Transverse colon (tissue), 4 donors: Measurements from ENCODE around the gene H2BK1. TPM values are rescaled to one million over a fixed set of nuclear protein-coding genes. Genes with fewer than 3 reads are reported as not detected.

Experiments used
- DNase-seq: peaks from one replicate; pipeline ENCODE4 v3.0.0-alpha.2; 2019
- H3K27ac ChIP-seq, 4 donors: fragments of 200-600 bp; sonication (generic); 2 replicates each; pipeline ENCODE4 v1.5.1; 2016 to 2018; ENCODE audit warnings: inconsistent platforms in 4 of 4
- H3K27me3 ChIP-seq: fragments of 200-600 bp; sonication (generic); 2 replicates; pipeline ENCODE4 v1.5.1; 2017; ENCODE audit warnings: inconsistent platforms
- H3K36me3 ChIP-seq, 4 donors: fragments of 200-600 bp; sonication (generic); 2 replicates each; pipeline ENCODE4 v1.5.1; 2017 to 2019; ENCODE audit warnings: inconsistent platforms in 4 of 4
- H3K4me1 ChIP-seq, 4 donors: fragments of 200-600 bp; sonication (generic); 2 replicates each; pipeline ENCODE4 v1.5.1; 2017 to 2020; ENCODE audit warnings: inconsistent platforms in 4 of 4
- H3K4me3 ChIP-seq, 4 donors: fragments of 200-600 bp; sonication (generic); 1 replicate in 1 of 4; 2 replicates in 3 of 4; pipeline versions ENCODE4 v1.5.1 to v1.6.1; 2017 to 2019; ENCODE audit warnings: inconsistent platforms in 4 of 4
- H3K9me3 ChIP-seq, 2 donors: fragments of 200-600 bp; sonication (generic); 2 replicates each; pipeline ENCODE4 v1.5.1; 2017 to 2019; ENCODE audit warnings: inconsistent platforms in 2 of 2
- EP300 ChIP-seq: sonication (generic); formaldehyde crosslinking; IDR thresholded peaks from one replicate; pipeline ENCODE4 v1.6.1; 2017; ENCODE audit warnings: antibody characterized with exemption, low read depth
- POLR2A ChIP-seq: fragments of 450-650 bp; IDR thresholded peaks from one replicate; pipeline ENCODE4 v1.6.1; 2016; ENCODE audit warnings: antibody characterized with exemption, mild to moderate bottlenecking, moderate library complexity
- POLR2AphosphoS5 ChIP-seq, 3 donors: sonication (generic); formaldehyde crosslinking; IDR thresholded peaks; one replicate each; pipeline ENCODE4 v1.6.1; 2016; ENCODE audit warnings: antibody characterized with exemption in 3 of 3
- WGBS, 2 donors: methylation state at CpG; one replicate each; pipeline ENCODE4 v1.1.5; 2018; ENCODE audit warnings: low coverage in 1 of 2; 5-methylcytosine and 5-hydroxymethylcytosine counted together
- in situ Hi-C, 4 donors: fragments of 200-750 bp; cut with MboI; loops; one replicate each; pipeline versions ENCODE4 v1.15.0 to v1.15.1; 2017; ENCODE audit warnings: low sequenced_read_pairs in 3 of 4, low pct_ligation_motif_present in 1 of 4, low pct_unique_long_range_greater_than_20kb in 1 of 4
- intact Hi-C: fragments of 100-400 bp; cut with DNase I; formaldehyde crosslinking; loops from one replicate; pipeline ENCODE4 v1.15.1; 2023; ENCODE audit warnings: low total_unique reads
- total RNA-seq, 4 donors: library from RNA; depleted of rRNA; stranded (reverse); fragments of >200 nt; gene quantifications; one replicate each; pipeline ENCODE4 v1.1.0, GENCODE V29; 2016
- TF ChIP-seq, protein P1 (sequence below), 5 experiments: fragments of 200-600 bp in 3 of 5; fragments of 450-650 bp in 2 of 5; sonication (generic) in 3 of 5; IDR thresholded peaks; 1 replicate in 2 of 5; 2 replicates in 3 of 5; pipeline ENCODE4 v1.5.1; 2016 to 2017; ENCODE audit warnings: antibody characterized with exemption in 5 of 5, inconsistent platforms in 3 of 5, mild to moderate bottlenecking in 2 of 5, moderate library complexity in 1 of 5

Gene H2BK1
- total RNA-seq, 4 donors from 2014 or later, result not detected

DNA sequence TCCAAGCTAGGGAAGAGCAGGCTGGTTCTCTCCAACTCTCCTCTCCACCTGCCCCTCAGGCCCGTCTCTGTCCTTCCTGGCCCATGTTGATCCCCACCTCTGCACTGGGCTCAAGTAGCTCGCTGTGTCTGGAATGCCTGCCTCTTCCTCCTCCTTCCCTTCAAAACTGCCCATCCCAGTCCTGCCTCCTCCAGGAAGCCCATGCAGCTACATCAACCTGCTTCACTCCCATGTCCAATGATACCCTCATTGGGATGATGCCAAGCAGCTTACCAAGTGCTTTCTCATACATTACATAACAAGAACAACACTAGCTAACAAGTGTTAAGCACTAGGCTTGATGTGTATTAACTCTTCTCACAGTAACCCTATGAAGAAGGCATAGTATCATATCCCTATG is 31.5 kb downstream of the H2BK1 start:
- H3K4me1 ChIP-seq, result no peaks in the 10 kb centered on the region
- no peak overlapping the region for H3K4me3 ChIP-seq
- H3K36me3 ChIP-seq, result no peaks in the 10 kb centered on the region
- H3K9me3 ChIP-seq, result no peaks in the 10 kb centered on the region
- TF ChIP-seq, protein P1, sequence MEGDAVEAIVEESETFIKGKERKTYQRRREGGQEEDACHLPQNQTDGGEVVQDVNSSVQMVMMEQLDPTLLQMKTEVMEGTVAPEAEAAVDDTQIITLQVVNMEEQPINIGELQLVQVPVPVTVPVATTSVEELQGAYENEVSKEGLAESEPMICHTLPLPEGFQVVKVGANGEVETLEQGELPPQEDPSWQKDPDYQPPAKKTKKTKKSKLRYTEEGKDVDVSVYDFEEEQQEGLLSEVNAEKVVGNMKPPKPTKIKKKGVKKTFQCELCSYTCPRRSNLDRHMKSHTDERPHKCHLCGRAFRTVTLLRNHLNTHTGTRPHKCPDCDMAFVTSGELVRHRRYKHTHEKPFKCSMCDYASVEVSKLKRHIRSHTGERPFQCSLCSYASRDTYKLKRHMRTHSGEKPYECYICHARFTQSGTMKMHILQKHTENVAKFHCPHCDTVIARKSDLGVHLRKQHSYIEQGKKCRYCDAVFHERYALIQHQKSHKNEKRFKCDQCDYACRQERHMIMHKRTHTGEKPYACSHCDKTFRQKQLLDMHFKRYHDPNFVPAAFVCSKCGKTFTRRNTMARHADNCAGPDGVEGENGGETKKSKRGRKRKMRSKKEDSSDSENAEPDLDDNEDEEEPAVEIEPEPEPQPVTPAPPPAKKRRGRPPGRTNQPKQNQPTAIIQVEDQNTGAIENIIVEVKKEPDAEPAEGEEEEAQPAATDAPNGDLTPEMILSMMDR (IDR thresholded peaks at IDR 0.05), result no peak
- TF ChIP-seq POLR2AphosphoS5 (IDR thresholded peaks at IDR 0.05), result no peak
- TF ChIP-seq POLR2A, result no peak
- TF ChIP-seq EP300, result no peak
- in situ Hi-C loops (loop anchor here in 1 of 4 donors (10.0 kb wide), 1 partner anchor 54 kb away; no protein-coding TSS in a partner anchor), intact Hi-C loops (no loop called here)
- no peak for DNase-seq
- no peak overlapping the region for H3K27ac ChIP-seq
- H3K27me3 ChIP-seq, result peaks cover 31% of the 10 kb centered on the region
- WGBS, 2 donors, result 55 to 60% methylated on average over 1 to 2 of the region's 2 CpGs

DNA sequence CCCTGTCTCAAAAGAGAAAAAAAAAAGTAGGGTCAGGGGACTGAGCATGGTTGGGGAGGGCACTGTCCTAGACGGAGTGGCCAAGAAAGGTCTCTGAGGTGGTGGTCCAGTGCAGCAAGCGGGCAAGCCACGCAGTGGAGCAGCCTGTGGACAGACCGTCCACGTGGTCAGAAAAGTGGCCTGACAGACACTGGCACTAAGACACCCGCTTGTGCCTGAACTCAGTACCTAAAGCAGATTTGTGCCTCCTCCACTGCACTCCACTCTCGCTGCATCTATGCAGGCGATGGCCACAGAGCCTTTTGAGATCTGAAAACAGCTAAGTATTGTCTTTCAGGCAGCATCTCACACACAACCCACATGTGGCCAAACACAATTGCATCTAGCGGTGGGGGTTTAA is 32.1 kb downstream of the H2BK1 start:
- H3K27me3 ChIP-seq, result peaks cover 37% of the 10 kb centered on the region

DNA sequence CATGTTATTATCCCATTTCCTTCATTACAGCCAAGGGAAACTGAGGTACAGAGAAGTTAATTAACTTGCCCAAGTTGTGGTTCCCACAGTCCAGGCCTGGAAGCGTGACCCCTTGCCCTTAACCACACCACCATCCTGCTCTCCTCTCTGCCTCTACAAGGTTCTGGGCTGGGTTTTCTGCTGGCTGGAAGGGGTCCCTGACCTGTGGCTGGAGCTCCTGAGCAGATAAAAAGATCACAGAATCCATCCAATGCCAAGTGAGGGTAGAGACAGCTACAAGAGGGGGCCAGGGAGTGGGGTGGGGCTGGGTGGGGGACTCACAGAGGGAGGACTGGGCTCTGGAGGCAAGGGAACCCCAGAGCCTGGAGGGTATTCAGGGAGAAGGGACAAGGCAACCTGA is 33.0 kb downstream of the H2BK1 start:
- in situ Hi-C loops, result loop anchor here in 1 of 4 donors (10.0 kb wide), 1 partner anchor 53 kb away; no protein-coding TSS in a partner anchor

More for the DNA sequence above, 32.1 kb downstream of the H2BK1 start:
- no peaks in the 10 kb centered on the region for H3K4me1 ChIP-seq
- 79 to 90% methylated on average over 3 to 9 of the region's 9 CpGs for WGBS, 2 donors
- no peaks in the 10 kb centered on the region for H3K9me3 ChIP-seq
- in situ Hi-C loops (loop anchor here in 1 of 4 donors (10.0 kb wide), 1 partner anchor 53 kb away; no protein-coding TSS in a partner anchor), intact Hi-C loops (no loop called here)
- DNase-seq, result no peak
- no peaks in the 10 kb centered on the region for H3K36me3 ChIP-seq
- no peak overlapping the region for H3K27ac ChIP-seq
- H3K4me3 ChIP-seq, result no peak overlapping the region
- TF ChIP-seq EP300 (no peak), POLR2AphosphoS5 (IDR thresholded peaks at IDR 0.05) (no peak), POLR2A (no peak)
- TF ChIP-seq, protein P1 (IDR thresholded peaks at IDR 0.05), result no peak

DNA sequence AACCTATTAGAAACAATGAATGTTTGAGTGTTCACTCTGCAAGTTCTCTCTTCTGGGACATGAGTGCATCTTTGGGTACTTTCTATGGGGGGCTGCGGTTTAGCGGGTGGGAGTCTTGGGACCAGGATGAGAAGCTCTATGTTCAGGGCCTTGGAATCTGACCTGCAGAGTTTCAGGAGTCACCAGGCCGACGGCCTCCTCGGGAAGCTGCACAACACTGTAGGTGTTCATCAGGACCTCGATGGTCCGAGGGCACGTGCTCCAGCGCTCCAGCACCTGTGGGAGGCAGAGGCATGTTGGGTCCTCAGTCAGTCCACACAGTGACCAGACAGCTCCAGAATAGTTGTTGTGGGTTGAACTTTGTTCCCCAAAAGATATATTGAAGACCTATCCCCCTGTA is 33.9 kb downstream of the H2BK1 start:
- Histone ChIP-seq H3K27me3 (peaks cover 51% of the 10 kb centered on the region), H3K9me3 (no peaks in the 10 kb centered on the region), H3K4me3 (no peak overlapping the region), H3K36me3 (no peaks in the 10 kb centered on the region), H3K27ac (no peak overlapping the region), H3K4me1 (no peaks in the 10 kb centered on the region)
- no peak for DNase-seq
- in situ Hi-C loops (loop anchor here in 1 of 4 donors (10.0 kb wide), 1 partner anchor 52 kb away; no protein-coding TSS in a partner anchor), intact Hi-C loops (no loop called here)
- TF ChIP-seq, protein P1 (IDR thresholded peaks at IDR 0.05), result no peak
- no peak for TF ChIP-seq POLR2A
- TF ChIP-seq EP300, result no peak
- TF ChIP-seq POLR2AphosphoS5 (IDR thresholded peaks at IDR 0.05), result no peak
- 82% methylated on average over 9 of the region's 9 CpGs; no CpG with 5 or more reads in 1 of the 2 donors for WGBS, 2 donors

More for the DNA sequence above, 33.0 kb downstream of the H2BK1 start:
- H3K9me3 ChIP-seq, result no peaks in the 10 kb centered on the region
- H3K36me3 ChIP-seq, result no peaks in the 10 kb centered on the region
- DNase-seq, result no peak
- TF ChIP-seq EP300, result no peak
- no peak for TF ChIP-seq POLR2A
- no peak overlapping the region for H3K4me3 ChIP-seq
- intact Hi-C loops, result no loop called here
- H3K4me1 ChIP-seq, result no peaks in the 10 kb centered on the region
- peaks cover 42% of the 10 kb centered on the region for H3K27me3 ChIP-seq
- 67 to 93% methylated on average over 1 of the region's 1 CpG for WGBS, 2 donors
- H3K27ac ChIP-seq, result no peak overlapping the region
